Ureter (tissue), 1 donor: ENCODE data around the gene CELF1. TPM values are rescaled to one million over a fixed set of nuclear protein-coding genes. Genes with fewer than 3 reads are reported as not detected.

Experiments used
- DNase-seq: peaks from one replicate; pipeline ENCODE4 v3.0.0-alpha.2; 2020; ENCODE audit warnings: low spot score
- total RNA-seq: library from RNA; stranded (reverse); gene quantifications from one replicate; pipeline ENCODE4 v1.2.4, GENCODE V29; 2023
- donor health status: DM: yes; HTN: yes; CAD: no.

Gene CELF1
- total RNA-seq, 1 donor from 2014 or later: 149 TPM

GRCh38 chr11:47509077-47509536 is 43.8 kb downstream of the CELF1 start:
- DNase-seq: no peak

DNA sequence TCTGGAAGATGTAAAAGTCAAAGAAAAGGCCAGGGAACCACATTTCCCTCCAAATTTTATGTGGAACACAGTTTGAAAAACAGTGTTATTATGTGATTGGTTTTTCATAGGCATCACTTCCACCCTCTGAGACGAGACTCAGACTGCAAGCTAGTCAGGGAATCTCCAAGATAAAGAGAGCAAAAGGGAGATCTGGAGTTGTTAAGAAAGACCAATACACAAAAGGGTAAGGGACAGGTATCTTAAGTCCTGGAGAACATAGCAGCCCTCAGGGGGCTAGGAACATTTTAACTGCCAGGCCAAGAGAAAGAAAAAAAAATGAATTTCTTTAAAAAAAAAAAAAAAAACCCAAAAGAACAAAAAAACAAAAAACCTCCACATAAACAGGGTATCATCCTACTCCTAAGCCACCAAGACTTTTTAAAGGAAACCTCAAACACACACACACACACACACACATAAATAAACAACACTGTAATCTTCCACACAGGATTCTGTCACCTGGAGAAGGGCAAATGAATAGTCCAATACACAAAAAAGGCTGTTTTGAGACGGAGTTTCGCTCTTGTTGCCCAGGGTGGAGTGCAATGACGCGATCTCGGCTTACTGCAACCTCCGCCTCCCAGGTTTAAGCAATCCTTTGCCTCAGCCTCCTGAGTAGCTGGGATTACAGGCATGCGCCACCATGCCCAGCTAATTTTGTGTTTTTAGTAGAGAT is 44.5 kb downstream of the CELF1 start:
- DNase-seq: no peak

DNA sequence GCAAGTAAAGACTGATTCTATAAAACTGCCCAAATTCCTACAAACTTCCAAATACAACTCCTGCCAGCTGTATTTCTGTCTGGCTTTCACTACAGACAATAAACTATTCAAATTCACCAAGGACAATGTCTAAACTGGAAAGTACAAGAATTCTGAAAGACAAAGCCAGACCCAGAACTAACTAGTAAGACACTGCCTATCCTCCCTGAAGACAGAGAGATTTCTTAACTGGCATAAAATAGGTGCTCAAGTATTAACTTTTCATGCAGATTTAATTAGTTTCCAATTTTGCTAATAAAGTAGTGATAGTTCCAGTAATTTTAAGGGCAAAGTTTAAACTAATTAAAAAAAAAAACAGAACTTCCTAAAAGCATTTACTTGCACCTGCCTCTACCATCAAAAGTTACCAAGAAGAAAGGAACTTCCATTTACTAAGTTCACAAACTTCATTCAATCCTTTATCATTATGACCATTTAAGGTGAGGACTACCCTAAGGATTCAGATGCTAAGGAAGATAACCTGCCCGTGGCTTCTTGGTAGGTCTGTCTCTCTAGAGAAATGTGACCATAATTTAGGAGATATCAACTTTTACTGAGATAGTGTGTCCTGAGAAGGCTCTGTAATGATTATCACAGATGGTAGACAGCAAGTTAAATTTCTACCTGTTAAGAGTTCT is 45.2 kb downstream of the CELF1 start:
- no peak for DNase-seq

- DNase-seq: no peak
Observed at GRCh38 chr11:47506795-47507562, 46.0 kb downstream of the CELF1 start.

DNA sequence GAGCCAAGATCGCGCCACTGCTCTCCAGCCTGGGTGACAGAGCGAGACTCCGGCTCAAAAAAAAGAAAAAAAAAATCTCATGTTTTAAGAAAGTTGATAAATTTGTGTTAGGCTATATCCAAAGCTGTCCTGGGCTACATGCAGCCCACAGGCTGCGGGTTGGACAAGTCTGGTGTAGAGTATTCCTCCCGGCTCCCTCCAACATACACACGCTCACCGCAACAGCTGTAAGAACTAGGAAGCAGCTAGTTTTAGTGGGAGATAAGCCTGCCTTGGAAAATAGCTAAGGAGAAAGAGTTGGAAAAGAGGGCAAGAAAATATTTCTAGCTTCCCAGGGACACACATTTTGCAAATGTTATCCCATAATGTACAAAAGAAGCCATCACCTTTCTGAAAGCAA is 46.6 kb downstream of the CELF1 start:
- DNase-seq: no peak

GRCh38 chr11:47504910-47505309 is 48.0 kb downstream of the CELF1 start:
- no peak for DNase-seq

DNA sequence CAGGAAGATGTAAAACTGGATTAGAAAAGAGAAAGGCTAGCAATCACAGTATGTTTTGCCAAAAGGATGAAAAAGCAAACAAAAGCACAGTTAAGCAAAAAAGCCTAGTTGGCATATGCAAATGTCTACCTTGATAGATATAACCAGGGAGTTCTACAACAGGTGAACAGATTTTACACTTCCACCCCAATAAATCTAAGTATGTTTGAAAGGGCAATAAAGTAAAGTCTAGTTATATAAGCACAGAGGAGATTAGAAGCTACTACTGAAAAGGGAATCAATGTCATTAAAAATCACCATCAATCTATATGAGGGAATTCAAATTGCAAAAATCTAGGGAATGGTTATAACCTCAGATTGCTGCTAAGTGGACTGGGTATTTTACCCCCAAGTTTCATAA is 49.7 kb downstream of the CELF1 start:
- DNase-seq: no peak

DNA sequence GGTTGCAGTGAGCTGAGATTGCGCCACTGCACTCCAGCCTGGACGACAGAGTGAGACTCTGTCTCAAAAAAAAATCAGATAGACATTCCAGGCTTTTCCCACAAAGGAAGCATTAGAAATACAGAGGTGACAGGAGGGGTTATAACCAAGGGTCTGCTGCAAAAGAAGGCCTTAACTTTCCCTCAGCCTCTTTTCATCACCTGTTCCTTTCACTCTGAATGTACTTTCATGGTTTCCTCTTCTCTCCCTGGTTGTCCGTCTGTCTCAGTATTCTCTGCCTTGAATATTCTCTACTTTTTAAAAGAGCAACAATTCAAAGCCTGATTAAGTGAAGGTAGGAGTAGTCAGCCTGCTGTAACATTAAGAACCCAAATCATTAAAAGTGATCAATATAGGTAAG is 50.2 kb downstream of the CELF1 start:
- no peak for DNase-seq

- DNase-seq: no peak
Observed at GRCh38 chr11:47501101-47501500, 51.8 kb downstream of the CELF1 start.

GRCh38 chr11:47500121-47500520 is 52.8 kb downstream of the CELF1 start:
- no peak for DNase-seq

DNA sequence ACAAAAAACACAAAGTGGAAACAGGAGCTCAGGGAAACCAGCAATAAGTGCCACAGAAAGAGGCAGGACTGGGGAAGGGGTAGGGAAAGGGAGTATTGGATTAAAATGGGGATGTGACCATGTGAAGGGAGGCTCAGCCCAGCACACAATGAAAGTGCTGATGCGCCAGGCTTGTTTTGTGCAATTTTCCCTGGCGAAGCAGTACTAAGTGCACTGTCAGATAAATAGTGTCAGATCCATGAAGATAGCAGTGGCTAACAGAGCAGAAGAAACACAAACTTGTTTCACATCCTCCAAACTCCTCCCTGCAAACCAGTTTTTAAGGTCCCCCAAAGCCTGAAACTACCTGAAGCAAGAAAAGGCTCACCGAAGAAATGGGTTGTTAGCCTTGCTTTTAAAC is 53.3 kb downstream of the CELF1 start:
- DNase-seq: no peak

DNA sequence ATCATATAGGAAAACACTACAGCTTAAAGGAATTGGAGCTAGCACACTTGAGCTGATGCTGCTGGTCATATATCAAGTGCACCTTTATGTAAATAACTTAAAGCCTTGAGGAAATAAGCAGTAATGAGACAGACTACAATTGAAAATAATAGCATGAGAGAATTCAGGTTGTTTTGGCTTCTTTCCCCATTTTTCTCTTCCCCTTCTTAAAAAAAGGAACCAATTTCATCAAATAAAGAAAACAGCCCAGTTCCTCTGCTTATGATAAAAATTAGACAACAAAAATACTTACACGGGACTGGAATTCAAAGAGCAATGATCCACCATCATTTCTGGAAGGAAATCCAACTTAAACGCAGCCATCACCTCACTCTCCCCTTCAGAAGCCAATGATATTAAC is 53.8 kb downstream of the CELF1 start:
- DNase-seq: no peak

GRCh38 chr11:47498584-47499152 is 54.3 kb downstream of the CELF1 start:
- DNase-seq: no peak

DNA sequence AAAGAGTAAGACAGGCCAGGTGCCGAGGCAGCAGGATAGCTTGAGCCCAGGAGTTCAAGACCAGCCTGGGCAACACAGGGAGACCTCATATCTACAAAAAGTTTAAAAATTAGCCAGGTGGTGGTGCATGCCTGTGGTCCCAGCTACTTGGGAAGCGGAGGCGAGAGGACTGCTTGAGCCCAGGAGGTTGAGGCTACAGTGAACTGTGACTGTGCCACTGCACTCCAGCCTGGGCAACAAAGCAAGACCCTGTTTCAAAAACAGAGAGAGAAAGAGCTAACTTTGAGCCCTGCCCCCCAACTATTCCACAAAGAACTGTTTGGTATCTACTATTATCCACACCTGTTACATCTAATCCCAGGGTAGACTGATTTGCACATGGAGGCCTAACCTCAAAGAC is 54.8 kb downstream of the CELF1 start:
- no peak for DNase-seq

GRCh38 chr11:47496808-47497207 is 56.1 kb downstream of the CELF1 start:
- no peak for DNase-seq

GRCh38 chr11:47495856-47496217 is 57.1 kb downstream of the CELF1 start:
- DNase-seq: no peak

DNA sequence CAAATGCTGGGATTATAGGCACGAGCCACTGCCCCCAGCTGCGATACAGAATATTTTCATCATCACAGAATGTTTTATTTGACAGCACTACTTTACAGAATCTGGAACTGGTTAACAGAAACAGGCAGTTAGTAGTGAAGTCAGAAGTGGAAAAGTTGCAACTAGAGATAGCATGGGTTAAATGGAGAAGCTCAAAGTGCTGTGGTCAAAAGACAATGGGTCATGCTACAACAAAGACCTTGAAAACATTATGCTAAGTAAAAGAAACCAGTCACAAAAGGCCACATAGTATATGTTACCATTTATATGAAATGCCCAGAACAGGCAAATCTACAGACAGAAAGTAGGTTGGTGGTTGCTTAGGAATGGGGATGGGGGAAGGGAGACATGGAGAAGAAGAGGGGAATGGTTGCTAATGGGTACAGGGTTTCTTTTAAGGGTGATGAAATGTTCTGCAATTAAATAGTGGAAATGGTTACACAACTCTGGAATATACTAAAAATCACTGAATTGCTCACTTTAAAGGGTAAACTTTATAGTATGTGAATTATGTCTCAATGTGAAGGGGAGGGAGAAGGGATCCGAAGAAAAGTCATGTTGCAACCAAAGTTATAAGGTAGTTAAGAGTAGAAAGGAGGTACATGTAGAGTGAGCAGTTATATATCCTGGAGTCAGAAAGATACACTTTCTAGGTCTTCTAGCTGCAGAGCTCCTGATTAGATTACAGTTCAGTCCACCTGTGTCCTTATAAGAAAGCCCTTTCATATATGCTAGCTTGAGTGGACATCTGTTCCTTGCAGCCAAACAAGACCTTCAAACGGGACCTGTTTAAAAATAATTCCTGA is 57.7 kb downstream of the CELF1 start:
- DNase-seq: no peak

- no peak for DNase-seq
Observed at GRCh38 chr11:47489395-47489755, 63.6 kb downstream of the CELF1 start.

DNA sequence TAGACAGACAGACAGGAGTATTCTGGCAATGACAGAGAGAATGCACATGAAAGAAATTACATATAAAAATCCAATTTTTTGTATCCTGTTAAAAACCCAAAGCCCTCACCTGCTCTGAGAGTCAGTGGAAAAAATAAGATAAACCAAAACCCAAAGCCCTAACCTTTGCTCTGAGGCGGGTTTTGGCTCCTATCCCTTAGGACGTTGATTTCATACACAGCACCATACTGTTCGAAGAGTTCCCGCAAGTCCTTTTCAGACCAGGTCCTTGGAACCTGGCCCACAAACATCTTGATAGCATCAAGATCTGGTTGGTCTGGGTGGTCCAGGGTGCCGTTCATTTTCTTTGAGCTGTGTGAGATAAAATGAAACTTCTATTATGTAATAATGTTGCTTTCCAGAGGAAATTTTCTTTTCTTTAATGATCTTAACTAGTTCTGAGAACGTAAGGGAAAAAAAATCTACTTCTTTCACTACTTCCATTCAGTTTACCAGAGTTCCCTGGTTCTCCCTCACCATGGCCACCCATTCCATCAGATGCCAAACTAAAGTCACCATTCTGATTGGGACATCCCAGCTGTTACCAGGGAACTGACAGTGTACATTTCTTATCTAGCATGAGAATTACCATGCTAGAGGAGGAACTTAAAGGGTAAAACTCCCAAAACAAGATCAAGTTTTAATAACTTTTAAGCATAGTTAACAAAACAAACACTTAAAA is 64.1 kb downstream of the CELF1 start:
- no peak for DNase-seq

GRCh38 chr11:47488111-47488510 is 64.8 kb downstream of the CELF1 start:
- DNase-seq: no peak

DNA sequence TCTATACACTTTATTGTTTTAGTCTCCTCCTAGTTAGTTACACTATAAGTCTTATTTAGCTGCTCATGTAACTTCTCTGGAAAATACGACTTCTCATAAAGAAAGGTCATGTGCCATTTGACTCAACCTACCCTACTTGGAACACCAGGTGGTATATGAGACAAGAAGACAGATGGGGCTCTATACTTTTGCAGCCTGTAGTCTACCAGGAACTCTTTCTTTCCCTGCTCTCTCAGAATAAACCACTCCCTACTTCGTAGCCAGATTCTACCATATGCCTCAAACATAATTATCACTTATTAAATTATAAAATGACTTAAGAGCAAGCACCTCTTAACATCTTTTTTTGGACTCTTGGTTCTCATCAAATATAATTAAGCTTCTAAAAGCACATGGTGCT is 65.5 kb downstream of the CELF1 start:
- no peak for DNase-seq
